HG03108 (cell line): ENCODE results near the gene SIX5.
A peak's percentile ranks its signal among the peaks of the same experiment; 100 is the strongest.

ENCODE experiments used
- ATAC-seq: cut with Tn5 transposase; IDR thresholded peaks from one replicate; pipeline ENCODE4 v1.9.1; 2021; ENCODE audit warnings: moderate library complexity; ENCODE audit not compliant: unreplicated experiment

Gene SIX5

GRCh38 chr19:45777395-45777961 is 8.4 kb upstream of the SIX5 start:
- no peak for ATAC-seq

GRCh38 chr19:45774765-45775164 is 5.7 kb upstream of the SIX5 start:
- no peak for ATAC-seq

- ATAC-seq, result no peak
These were observed 4.3 kb upstream of the SIX5 start for GRCh38 chr19:45773384-45773783.

DNA sequence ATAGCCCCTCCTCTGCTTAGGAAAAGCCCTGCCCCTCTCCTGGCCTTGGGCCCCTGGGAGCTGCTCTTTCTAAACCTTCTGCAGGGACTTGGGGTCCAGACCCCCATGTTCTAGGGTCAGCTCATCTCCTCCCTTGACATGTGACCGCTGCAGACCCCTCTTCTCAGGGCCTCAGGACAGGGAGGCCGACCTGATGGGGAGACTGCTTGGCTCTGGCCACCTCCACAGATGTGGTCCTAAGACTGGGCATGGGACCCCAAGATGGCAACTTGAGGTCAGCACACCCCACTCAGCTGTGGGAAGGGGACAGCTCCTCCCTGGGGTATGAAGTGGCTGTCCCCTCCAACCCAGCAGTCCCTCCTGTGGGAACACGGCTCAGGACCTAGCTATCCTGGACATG is 3.9 kb upstream of the SIX5 start:
- no peak for ATAC-seq

GRCh38 chr19:45772130-45772840 is 3.2 kb upstream of the SIX5 start:
- ATAC-seq, result no peak

DNA sequence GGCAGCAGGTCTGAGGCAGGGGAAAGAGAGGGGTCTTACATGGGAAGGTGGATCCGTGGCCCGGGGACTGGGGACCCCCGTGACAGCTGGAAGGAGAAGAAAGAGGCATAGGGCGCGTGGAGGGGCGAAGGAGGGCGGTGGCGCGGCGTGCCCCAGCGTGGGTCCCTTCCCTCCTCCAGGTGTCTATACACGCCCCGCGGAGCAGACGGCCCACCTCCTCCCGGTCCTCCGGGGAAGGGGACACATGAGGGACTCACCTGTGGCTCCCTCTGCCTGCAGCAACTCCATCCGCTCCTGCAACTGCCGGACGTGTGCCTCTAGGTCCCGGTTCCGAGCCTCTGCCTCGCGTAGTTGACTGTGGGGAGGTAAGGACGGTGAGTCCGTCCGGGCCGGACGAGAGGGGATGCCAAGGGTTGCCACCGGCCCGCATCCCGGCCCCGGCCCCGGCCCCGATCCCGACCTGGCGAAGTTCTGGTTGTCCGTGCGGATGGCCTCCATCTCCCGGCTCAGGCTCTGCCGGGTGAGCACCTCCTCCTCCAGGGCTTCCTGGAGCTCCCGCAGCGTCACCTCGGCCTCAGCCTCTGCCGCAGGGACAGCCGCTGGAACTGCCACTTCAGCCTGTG is 2.4 kb upstream of the SIX5 start:
- ATAC-seq, result no peak

GRCh38 chr19:45770192-45771101 is 1.4 kb upstream of the SIX5 start:
- peak; percentile 45 for ATAC-seq

- no peak for ATAC-seq
These were observed 754 bp upstream of the SIX5 start for GRCh38 chr19:45769821-45770191.

DNA sequence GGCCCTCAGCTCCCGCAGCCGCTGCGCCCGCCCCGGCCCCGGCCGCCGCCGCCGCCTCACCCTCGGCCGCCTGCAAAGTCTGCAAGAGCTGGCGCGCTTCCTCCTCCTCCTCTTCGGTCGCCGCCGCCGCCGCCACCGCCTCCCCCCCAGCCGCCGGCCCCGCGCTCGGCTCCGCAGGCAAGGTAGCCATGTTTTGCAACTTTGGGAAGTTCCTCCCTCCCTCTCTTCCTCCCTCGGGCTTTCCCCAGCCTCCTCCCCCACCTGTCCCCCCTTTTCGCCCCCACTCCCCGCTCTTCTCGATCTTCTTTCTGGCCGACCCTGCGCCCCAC is 433 bp downstream of the SIX5 start:
- no peak for ATAC-seq

GRCh38 chr19:45767881-45768654 is 984 bp downstream of the SIX5 start:
- no peak for ATAC-seq

DNA sequence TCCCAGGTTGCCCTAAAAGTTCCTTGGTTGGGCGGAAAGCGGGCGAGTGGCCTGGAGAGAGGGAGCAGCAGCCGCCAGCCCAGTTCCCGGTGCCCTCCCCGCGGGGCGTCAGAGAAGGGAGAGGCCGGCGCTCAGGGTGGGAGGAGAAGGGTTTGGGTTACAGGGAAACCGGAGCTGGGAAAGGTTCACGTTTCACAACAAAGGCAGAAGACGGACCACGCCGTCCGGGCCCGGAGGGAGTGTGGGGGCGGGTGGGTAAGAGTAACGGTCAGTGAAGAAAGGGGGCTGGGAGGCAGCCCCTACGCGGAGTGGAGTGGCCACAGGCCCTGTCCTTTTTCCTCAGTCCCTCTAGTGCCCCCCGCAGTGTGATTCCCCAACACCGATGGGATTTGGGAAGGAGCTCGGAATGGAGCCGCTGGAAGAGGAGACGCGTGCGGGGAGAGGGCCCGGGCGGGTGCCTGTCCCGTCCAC is 1.6 kb downstream of the SIX5 start:
- no peak for ATAC-seq

DNA sequence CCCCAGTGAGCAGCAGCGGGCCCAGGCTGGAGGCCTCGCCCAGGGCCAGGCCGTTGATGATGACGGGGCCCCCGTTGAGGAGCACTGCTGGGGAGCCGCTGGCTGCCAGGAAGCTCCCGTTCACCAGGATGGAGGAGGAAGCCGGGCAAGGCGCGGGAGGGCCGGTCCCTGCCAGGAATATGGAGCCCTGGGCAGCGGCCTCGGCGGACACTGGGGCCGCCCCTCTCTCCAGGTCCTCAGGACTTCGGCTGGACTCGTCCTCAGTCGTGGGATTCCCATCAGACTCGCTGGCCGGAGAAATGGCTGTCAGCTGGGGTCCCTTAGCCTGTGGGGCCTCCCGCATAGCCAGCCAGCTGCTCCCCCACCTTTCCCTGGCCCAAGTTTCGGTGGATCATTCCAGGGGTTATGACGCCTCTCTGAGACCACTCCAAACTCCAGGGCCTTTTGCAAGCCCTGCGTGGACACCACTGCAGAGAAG is 2.1 kb downstream of the SIX5 start:
- ATAC-seq, result no peak

DNA sequence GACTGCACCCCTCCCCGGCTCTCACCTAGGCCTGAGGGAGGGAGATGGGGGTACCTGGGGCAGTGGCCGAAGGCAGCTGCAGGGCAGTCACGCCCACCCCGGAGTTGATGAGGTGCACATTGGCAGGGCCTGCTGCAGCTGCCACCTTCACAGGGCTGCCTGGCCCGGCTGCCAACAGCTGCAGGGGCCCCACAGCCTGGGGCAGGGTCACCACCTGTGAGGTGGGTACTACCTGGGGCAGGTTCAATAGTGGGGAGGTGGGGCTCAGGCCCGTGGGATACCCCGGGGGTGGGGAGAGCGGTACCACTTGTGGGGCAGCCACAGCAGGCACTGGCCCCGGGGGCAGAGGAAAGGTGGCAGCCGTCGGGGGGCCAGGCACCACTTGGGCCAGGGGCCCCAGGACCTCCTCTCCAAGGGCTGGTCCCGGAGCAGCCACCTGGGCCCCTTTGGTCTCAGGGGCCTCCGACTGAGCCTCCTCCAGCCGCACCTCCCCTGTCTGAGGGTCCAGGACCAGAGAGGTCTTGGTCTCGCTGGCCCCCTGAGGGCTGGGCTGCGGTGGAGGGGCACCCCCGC is 2.7 kb downstream of the SIX5 start:
- ATAC-seq, result no peak

- no peak for ATAC-seq
These were observed 3.3 kb downstream of the SIX5 start for GRCh38 chr19:45765702-45766295.

DNA sequence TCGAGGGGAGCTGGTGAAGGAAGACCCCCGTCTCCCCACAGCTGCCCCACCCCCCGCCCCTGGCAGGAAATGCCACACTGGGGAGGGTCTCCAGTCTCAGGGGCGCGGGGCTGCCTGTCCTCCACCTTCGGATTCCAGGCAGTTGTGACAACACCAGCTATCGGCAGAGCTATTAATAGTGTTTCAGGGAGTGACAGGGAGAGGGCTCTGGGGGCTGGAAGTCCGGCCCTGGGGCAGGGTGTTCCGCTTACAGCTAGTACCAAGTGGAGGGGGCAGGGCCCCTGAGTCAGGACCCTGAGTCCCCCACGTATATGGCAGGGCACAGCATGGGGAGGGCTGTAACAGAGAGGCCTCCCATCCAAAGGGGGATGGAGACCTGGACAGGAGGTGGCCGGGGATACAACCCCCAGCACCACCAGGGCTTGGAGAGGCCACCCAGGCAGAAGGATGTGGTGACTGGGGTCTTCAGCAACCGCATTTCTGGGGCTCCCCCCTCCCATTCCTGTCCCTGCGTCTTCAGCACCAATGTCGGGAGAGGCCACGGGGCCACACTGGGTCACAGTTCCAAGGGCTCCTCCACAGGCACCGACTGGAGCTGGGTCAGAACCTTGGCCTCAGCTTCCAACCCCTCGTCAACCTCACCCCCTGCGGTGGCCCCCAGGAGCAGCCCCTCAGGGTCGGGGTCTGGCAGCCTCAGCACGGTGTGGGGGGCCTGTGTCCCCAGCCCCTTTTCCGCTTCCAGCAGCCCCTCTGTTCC is 3.9 kb downstream of the SIX5 start:
- no peak for ATAC-seq

- no peak for ATAC-seq
These were observed 4.6 kb downstream of the SIX5 start for GRCh38 chr19:45764475-45764874.

- ATAC-seq, result no peak
These were observed 5.3 kb downstream of the SIX5 start for GRCh38 chr19:45763691-45764294.

DNA sequence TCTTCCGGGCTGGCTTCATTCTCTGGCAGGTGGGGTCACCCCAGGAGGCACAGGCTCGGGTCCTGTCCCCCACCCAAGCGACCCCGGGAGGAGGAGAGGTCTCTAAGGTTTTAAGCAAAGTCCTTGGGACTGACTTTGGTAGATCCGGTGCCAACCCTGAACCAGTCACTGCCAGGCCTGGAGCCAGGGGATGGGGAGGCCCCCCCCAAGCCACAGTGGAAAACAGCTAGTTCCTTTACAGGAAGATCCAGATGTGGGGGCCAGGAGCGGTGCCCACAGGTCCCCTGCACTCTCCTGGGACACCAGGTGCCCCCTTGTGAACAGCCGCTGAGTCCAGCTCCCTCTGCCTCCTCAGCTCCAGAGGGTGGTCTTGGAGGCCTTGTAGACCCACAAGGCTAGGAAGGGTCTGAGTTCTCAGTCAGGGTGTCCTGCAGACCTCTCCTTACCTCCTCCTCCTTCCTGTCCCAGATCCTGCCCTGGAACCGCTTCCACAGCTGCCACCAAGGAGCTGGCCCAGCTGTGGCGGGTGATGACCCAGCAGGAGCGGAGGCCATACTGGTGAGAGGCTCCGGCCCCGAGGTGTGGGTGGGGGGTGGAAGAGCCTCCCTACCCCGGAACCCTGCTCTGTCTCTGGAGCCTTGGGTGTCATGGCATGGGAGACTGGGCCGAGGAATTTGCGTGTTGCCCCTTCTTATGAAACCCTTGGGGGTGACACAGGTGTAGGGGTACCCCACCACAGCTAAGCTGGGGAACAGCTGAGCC is 6.0 kb downstream of the SIX5 start:
- ATAC-seq, result no peak
